ENCODE measurements around the gene RTRAF.

RTRAF gene

DNA sequence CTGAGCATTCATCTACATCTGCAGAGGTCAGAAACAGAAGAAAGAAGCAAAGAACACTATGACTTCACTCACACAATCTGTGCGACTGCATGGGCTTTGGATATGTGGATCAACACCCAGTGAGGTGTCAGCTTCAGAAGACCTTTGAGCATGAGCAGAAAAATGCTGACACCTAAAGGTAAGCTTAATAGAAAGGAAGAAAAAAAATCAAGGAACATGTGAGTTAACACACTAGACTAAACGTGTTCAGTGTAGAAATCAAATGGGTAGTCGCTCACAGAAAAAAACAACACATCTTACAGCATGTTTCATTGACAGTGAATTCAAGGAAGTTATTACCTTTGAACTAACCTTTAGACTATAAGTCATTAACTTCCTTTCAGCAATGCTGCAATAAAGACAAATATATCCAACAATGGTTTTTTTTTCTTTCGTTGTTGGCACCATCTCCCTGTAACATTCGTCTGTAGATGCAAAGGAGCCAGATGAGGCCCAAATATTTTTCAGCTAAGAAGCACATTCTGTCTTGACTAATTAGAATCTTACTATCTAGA, 30.9 kb downstream of the RTRAF start:
- FAIRE-seq (no peak), DNase-seq (ENCODE audit: insufficient read length, low spot score) (no peak)

DNA sequence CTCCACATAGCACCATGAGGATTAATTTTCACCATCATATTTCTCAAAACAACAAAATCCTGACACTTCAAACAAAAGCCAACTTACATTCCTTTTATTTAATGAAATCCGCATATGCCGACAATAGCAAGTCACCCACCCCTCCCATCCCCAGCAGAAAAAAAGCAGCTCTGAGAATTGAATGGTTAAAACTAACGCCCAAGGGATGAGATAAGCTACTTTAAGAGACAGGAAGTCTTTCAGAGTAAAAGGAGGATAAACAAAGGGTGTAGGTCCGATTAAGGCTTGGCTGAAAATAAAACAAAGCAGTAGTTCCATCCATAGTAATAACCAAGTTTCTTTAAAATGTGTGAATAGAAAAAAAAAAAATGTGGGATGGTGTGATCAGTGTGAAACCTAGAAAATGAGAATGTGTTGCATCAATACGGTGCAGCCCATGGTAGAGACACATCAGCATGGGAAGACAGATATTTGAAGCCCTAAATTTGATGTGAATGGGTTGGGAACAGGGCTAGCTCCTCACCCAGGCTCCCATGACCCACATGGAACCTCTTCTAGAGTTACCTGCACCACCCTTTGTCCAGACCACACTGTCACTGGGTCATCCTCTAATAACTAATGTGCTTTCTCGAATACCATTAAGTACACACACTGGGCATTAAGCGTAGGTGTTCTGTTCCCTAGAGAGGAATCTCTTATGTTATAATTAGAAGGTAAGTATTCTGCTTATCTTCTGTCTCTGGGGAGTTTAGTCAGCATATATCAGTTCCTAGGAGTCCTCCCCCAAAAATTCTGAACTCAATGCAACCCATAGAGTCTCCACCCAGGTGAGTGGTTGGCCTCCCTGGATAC, 31.7 kb downstream of the RTRAF start:
- FAIRE-seq (no peak), DNase-seq (ENCODE audit: insufficient read length, low spot score) (no peak)

DNA sequence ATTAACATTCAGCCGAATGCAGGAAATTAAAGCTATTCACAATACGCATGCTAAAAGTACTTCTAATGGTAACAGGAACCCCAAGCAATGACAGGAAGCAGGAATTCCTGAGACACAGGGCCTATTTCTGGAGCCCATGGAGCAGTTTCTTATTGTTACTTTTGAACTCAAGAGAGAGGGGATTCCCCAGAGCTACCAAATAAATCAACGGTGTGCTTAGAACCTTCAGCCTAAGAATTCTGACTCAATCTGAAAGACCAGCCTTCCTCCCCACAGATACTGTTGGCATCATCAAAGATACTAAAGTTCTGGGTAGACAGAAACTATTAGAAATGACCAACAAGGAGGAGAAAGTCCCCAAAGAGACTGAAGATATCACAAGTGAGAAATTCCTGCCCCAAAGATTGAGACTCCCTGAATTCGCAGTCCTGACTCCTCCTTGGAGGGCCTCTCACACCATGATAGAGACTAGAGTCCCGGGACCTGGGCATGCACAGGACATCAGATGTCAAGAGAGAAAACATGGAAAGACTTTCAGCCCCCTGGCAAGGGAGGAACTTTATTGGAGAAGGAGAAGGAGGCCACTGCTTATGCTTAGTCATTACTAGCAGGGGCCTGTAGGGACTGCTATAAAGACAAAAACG, 32.7 kb downstream of the RTRAF start:
- no peak for DNase-seq (ENCODE audit: insufficient read length, low spot score)
- FAIRE-seq: peak; percentile 58

DNA sequence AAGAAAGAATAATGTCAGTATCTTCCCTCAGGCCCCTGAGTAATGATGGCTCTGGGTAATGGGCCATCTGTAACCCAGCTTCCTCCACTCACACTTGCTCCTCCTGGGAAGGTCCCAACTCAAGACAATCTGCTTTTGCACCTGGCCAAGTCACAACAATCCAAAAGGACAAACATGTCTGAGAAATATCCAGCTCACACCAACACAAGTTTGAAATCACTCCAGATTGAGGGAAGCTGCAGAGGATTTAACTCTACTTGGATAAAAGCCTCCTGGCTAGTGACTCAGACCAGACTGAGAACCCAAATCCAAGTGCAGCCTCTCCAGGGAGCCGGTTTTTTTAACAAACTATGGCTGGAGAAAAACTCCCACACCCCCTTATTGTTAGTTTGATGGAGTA, 34.2 kb downstream of the RTRAF start:
- no peak for DNase-seq (ENCODE audit: insufficient read length, low spot score)
- no peak for FAIRE-seq

DNA sequence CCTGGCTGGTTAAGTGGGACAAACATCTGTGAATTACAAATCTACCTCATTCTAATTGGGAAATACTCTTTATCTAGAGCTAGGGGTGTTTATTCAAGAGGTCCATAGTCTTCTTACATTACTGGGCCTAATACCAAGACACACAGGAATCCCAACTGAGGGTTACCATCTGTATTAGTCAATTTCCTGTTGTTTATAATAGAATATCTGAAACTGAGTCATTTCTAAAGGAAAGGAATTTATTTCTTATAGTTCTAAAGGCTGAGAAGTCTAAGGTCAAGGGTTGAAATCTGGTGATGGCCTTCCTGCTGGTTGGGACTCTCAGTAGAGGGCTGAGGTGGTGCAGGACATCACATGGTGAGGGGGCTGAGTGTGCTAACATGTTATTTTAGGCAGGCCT, 36.0 kb downstream of the RTRAF start:
- no peak for FAIRE-seq
- no peak for DNase-seq (ENCODE audit: insufficient read length, low spot score)

DNA sequence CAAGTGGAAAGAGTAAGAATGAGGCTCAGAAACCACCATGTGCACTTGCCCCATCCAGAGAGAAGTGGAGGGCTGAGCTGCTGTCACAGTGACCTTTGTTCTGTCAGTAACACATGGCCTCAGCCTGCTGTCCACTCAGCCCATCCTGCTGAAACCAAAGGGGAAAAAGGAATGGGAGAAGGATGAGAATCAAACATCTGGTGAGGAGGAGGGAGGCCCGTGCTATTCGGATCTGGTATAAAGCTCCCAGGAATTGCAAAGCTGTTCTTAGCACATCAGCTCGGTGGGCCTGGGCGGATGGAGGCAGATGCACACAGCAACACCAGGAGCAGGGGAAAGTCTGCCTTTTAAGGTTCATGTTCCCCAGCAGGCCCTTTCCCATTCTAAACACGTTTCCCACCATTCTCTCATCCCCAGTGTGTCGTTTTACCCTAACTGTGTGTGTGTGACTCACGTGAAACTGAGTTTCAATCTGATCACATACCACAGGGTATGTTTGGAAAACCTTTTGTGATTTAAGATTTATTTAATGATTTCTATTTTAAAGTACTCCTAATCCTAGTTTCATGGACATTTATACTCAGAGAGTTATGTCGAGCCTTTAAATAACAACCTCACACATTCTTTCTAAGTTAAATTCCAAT, 36.8 kb downstream of the RTRAF start:
- DNase-seq (ENCODE audit: insufficient read length, low spot score) (no peak), FAIRE-seq (no peak)

DNA sequence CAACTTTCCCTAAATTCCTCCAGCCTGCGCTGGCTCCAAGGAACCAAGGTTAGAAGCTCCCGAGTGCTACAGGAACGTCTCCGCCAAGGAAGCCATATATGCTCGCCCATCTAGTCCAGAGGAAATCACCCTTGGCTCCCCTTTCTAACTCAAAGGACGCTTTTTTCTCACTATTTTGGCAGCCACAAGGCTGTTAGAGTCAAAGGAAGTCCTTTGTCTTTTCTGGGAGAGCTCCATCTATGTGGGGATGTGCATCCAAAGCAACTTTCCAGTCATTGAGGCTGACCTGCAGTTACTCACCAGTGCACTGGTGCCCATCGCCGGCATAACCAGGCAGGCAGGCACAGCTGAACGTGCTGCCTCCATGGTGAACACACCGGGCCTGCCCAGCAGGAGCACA, 37.6 kb downstream of the RTRAF start:
- DNase-seq (ENCODE audit: insufficient read length, low spot score): no peak
- no peak for FAIRE-seq

DNA sequence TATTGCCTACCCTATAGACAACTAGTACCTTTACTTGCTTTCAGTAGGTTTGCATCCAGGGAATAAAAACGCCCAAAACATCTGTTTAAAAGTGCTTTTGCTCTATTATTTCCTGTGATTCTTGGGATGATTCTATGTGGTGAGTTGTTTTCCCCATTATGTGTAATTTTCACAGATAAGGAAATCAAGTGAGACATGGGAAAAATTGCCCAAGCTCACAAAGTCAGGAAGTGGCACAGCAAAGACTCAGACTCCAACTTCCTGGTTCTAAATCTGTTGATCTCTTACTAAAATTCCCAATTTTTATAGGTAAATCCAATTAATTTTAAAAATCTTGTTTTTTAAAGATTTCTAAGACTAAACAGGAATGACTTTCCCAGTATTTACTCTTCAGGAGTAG, 40.5 kb downstream of the RTRAF start:
- no peak for DNase-seq (ENCODE audit: insufficient read length, low spot score)
- peak; percentile 8 for FAIRE-seq

DNA sequence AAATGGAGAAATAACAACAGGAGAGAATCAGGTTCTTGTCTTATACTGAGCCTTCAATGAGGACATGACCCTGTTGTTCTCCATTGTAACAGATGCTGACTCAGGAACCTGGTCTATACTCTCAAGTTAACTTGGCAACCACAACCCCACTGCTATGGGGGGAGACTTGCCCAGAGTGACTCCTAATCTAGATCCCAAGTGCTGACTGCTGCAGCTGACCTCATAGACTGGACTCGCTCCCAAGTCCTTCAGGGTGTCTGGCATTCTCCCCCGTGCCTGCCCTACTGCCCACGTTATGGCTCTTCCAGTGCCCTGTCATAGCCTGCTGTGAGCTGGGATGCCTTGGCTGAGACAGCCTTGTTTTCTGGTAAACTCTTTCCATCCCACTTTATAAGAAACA, 42.4 kb downstream of the RTRAF start:
- no peak for DNase-seq (ENCODE audit: insufficient read length, low spot score)

DNA sequence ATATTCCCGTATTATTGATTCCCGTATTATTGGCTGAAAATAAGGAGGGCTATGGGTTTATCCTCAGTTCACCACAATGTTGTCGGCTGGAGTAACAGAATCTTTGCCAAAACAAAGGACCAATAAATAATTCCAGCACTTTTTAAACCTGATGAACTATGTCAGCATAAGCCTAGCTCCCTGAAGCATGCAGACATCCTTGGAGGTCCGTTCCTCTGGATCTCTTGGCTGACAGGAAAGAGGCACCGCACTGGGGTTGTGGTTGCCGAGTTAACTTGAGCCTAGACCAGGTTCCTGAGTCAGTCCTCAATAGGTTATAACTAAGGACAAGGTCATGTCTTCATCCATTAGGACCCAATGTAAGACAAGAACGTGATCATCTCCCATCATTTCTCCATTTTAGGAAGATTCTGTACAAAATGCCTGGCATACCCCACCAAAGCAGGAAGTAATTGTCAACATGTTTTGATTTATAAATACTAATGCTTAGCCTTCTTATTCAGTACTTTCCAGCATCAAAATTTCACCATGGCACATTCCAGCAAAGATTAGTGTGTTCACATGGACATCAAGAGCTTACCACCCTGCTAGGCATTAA, 43.0 kb downstream of the RTRAF start:
- FAIRE-seq (no peak), DNase-seq (ENCODE audit: insufficient read length, low spot score) (no peak)

More for the DNA sequence above, 42.4 kb downstream of the RTRAF start:
- no peak for FAIRE-seq

DNA sequence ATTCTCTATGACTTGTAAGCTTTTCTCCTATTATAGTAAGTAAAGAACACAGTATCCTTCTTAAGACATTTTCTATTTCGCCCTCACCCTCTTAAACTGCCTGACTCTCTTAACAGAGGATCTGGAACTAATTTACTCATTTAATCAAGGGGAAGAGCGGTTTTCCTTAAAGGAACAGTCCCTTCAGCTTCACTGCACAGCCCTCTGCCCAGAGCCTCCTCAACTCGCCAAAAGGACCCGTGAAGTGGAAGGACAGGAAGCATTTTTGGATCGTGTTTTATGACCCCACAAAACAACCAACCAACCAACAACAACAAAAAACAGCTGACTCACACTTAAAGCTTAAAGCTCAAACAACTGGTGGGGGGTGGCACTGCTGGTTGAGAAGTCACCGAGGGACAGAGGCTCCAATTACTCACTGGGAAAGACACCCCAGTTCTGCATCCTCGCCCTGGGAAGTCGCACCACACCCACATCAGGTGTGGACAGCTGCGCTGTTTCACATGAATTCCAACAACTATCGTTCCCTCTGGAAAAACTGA, 43.8 kb downstream of the RTRAF start:
- FAIRE-seq: no peak
- no peak for DNase-seq (ENCODE audit: insufficient read length, low spot score)

DNA sequence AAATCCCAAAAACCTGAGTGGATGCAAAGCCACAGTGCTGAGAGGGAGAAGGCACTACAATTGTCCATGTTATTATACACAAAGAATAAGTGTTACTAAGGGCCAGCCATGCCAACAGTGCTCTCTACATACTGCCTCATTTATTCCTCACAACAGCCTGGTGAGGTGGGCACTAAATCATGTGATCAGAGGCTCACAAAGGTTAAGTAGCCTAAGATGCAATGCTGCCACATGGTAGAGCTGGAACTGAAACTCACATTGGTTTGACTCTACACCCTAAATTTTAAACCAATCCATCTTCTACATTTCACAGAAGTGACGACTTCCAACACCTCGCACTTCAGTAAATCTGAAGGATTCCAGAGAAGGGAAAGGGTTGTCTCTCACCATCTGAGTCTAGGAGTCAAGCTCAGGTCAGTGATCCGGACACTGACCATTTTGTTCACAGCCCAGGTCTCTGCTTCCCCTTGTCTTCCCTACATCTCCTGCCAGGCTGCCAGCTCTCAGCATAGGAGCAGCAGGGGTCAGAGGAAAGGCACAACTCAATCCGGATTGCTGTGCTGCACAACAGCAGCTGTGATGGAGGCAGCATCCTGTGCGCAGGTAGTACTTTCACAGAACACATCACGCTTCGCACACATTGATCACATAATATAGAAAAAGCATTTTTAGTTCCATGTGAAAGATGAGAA, 49.9 kb downstream of the RTRAF start:
- no peak for FAIRE-seq
- DNase-seq (ENCODE audit: insufficient read length, low spot score): no peak

DNA sequence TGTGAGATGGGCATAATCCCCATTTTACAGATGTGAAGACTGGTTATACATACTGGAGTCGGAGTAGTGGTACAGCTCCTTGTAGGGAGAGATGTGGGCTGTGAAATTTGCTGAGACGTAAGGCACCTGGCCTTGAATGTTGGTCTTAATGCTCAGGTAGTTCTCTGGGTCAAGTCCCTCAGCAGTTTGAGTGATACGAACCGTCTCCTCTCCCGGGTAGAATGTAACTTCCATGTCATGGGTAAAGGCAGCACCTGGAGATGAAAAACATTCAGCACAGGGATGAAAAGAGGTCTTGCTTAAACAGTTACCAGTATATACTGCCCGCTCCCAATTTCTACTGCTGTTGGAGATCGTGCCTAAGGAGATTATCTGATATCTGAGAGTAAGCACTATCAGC, 51.3 kb downstream of the RTRAF start:
- no peak for FAIRE-seq
- no peak for DNase-seq (ENCODE audit: insufficient read length, low spot score)

DNA sequence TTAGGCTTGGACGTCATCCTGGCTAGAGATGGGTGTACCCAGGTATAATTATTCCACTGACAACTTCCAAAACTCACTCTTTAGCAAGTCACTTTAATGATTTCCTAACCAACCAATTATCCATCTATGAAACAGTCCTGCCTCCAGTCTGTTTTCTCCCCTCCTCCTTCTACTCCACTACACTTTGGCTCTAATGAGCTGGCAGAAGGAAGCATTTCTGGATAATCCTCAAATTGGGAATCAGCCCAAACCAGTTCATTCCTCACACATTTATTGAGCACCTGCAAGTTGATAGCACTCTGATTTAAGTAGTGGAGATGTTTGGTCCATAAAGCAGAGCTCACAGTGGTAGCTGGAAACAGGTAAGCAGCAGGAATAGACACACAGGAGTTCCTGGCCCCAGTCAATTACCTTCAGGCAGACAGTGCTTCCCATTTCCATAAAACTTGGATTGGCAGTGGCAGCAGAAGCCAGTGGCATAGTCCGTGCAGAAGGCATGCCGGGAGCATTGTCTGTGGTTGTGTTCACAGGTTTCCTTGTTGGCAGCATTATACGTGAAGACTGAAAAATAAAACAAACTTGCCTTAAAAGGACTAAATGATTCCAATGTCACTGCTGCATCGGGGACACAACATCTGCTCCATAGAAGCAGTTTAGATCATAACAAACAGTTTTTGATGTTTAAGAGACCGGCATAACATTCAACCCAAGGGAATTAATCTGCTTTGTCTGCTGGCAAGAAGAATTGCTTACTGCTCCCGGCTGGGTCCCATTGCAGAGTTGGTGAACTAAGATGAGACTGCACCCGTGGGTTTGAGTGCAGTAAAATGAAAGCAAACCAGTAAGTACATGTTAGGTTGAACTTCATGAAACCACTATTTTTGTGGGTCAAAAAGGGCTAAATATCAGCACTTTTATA, 53.3 kb downstream of the RTRAF start:
- DNase-seq (ENCODE audit: insufficient read length, low spot score): no peak
- no peak for FAIRE-seq

DNA sequence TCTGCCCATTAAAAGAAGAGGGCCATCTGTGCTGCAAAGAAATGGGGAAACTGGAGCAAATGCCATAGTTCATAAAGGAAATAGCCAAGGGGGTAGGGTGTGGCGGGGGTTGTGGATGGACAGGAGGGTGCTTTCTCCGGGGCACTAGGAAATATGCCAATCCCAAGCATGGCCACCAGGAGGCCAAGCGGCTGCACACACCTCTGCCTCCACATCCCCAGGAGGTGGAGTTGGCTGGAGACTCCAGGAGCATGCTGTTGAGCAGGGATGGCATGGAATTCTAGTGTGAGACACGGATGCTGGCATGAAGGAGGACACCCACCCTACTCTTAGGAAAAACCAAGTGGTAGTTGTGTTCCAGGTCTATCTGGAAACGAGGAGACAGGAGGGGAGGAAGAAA, 54.3 kb downstream of the RTRAF start:
- DNase-seq (ENCODE audit: insufficient read length, low spot score): peak; percentile 33
- FAIRE-seq: no peak

DNA sequence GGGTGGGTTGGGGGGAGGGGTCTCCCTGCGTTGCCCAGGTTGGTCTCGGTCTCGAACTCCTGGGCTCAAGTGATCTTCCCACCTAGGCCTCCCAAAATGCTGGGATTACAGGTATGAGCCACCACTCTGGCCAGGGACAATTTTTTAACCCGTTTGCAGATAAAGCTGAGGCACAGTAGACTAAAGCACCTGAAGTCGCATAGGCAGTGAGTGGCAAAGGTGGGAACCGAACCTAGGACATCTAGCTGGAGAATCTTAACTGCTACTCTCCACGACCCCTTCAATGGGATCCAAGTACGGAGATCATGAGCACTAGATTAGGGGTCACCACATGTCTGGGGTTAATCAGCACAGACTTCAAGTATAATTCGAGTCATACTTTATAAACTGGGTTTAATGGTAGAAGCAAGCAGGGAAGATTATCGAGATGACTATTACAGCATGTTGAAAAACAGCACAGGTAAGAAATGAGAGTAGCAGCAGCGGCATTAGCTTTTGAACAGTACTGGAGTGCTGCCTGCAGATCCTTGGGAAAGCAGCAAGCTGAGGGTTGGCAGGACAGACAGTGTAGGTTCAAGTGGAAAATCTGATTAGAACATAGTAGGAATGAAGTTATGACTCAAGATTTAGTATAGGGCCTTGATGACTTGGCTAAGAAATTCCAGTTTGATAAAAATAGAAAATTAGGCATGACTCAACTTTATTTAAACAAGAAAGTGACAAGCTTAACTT, 55.6 kb downstream of the RTRAF start:
- DNase-seq (ENCODE audit: insufficient read length, low spot score) (no peak), FAIRE-seq (no peak)

DNA sequence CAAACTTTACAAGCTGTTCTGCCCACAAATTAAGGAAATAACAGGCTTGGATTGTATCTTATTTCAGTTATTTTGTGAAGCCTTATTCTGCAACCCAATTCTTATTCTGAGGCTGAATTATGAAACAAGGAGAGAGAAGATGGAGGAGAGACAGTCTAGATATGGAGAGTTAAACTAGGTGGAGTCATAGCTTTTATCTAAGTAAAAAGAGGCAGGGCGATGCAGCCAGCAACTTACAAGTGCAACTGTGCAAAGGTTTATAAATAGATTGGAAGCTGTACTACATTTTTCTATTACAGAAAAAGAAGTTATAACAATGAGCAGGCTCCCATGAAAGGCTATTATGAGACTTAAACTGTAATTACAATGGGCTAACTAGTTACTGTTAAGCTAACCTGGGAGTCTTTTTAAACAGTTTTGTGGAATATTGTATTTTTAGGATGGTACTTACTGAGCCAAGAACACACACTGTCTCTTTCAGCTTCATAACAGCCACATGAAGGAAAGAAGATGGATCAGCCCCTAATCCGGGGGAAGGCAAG, 57.1 kb downstream of the RTRAF start:
- FAIRE-seq: no peak
- DNase-seq (ENCODE audit: insufficient read length, low spot score): no peak

DNA sequence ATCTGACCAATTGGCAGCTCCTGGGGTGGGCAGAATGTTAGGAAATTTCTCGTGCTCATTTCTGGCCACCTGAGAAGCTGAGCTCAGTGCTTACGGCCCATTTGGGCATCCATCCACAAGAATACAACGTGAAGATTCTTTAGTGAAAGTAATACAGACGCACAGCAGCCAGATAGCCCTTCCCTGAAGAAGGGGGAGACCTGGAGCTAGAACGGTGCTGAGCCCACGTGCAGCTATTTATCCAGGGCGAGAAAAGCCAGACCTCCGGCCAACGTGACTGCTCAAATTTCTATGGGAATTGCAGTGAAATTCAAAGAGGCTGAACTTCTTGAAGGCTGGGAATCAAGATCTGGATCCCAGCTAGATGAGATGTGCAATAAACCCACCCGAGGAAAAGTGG, 58.8 kb downstream of the RTRAF start:
- no peak for FAIRE-seq

More for the DNA sequence above, 58.8 kb downstream of the RTRAF start:
- no peak for DNase-seq (ENCODE audit: insufficient read length, low spot score)
